SK-N-SH (cell line): Measurements from ENCODE around the gene PLOD3.

Source experiments
- CTCF ChIP-seq: fragments of 200-600 bp; sonication (generic); IDR thresholded peaks from 2 replicates; pipeline ENCODE4 v1.6.1; 2017; ENCODE audit warnings: antibody characterized with exemption, mild to moderate bottlenecking, moderate library complexity
- EZH2phosphoT487 ChIP-seq: fragments of 200-600 bp; sonication (generic); IDR thresholded peaks from 2 replicates; pipeline ENCODE4 v1.6.1; 2017; ENCODE audit warnings: low read depth, mixed run types, mild to moderate bottlenecking, antibody characterized with exemption, moderate library complexity, borderline replicate concordance
- NFIC ChIP-seq: IDR thresholded peaks from 2 replicates; pipeline ENCODE4 v1.4.0; 2012; ENCODE audit warnings: borderline replicate concordance
- POLR2AphosphoS5 ChIP-seq: IDR thresholded peaks from 2 replicates; pipeline ENCODE4 v1.6.1; 2012; ENCODE audit warnings: low read depth, low read length
- YY1 ChIP-seq: IDR thresholded peaks from 2 replicates; pipeline ENCODE4 v1.4.0; 2012; ENCODE audit warnings: low read depth, mild to moderate bottlenecking

DNA sequence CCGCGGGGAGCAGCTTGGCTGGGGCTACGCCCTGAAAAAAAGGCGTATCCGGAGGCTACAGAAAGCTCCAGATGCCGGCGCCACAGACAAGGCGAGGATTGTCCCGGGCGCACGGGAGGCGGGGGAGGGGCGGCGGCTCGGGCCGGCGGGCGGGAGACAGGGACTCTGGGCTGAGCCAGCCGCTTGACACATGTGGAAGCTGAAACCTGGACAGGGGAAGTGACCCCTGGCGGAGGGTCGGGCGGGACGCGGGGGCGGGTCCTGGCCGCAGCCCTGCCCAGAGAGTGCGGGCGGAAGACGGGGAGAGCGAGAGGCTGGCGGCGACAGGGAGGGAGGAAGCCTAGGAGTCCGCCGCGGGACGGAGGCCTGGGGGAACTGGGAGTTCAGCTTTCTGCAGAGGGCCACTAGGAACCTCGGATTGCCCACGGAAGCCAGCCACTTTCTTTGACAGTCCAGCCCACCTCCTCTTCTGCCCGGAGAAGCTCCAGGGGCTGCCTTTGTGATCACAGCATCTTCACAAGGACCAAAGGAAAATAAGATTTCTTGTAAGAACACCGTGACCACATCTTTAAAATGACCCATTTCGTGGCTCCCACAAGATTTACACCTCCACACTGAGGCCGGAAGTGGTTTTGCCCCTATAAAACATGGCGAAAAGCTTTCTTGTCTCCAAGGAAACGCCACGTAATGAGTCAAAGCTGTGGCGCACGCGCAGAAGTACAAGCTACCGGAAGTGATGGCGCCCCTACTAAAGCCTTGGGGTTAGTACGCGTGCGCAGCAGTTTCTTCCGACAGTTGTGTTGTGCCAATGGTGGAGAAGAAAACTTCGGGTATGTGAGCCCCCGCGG is at the start of gene PLOD3, which contains the start of gene ZNHIT1:
- TF ChIP-seq CTCF (peak; percentile 25; the same call in 1 of the 2 replicates), POLR2AphosphoS5 (peak; percentile 80; the same call in 1 of the 2 replicates), NFIC (no peak), EZH2phosphoT487 (no peak), YY1 (peak; percentile 99)
